ENCODE data around the gene RAB3C.
A peak's percentile ranks its signal among the peaks of the same experiment; 100 is the strongest.
"Not testable (repeated sequence)": the region's sequence is repeated elsewhere in the genome, so short reads cannot be mapped to it uniquely, and the experiment has no call there.

The RAB3C gene, protein sequence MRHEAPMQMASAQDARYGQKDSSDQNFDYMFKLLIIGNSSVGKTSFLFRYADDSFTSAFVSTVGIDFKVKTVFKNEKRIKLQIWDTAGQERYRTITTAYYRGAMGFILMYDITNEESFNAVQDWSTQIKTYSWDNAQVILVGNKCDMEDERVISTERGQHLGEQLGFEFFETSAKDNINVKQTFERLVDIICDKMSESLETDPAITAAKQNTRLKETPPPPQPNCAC

DNA sequence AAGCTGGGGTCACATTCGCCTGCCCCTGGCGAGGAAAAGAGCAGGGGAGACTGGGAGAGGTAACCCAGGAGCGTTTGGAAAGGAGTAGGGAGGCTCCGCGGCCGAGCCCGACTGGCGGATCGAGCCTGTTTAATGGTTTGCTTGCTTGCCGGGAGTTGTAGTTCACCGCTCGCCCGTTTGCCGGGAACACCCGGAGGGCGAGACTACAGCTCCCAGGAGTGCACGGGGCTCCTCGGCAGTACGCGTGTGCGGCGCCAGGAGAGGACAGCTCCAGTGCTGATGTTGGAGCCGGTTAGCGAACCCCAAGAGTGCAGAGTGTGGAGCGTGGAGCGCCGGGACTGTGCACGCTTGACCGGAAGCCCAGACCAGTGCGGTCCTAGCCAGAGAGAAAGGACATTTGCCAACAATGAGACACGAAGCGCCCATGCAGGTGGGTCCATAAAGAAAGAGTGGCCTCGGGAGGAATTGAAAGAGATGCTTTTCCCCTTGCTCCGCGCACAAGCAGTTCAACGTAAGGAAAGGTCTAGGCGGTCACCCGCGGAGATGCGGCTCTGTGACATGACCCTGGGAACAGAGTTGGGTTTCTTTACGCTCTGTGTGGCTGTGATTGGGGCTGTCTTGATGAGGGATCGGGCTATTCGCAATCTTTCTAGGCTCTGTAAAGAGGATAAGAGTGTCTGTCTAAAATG, at the start of gene RAB3C:
RAB3C (plus strand) TSS at position 273 of the 689 bp plus-strand sequence; CDS start at position 407, 134 bp downstream.
- DNase-seq (ENCODE audit: extremely low spot score, insufficient read length, low read depth) (peak; percentile 59), FAIRE-seq (peak; percentile 93)

DNA sequence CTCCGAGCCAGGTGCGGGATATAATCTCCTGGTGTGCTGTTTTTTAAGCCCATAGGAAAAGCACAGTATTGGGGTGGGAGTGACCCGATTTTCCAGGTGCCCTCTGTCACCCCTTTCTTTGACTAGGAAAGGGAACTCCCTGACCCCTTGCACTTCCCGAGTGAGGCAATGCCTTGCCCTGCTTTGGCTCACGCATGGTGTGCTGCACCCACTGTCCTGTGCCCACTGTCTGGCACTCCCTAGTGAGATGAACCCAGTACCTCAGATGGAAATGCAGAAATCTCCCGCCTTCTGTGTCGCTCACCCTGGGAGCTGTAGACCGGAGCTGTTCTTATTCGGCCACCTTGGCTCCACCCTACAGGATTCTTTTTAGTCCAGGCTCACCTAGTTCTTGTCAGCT, 40.9 kb upstream of the RAB3C start:
- not testable (repeated sequence) for DNase-seq (ENCODE audit: extremely low spot score, insufficient read length, low read depth); FAIRE-seq

DNA sequence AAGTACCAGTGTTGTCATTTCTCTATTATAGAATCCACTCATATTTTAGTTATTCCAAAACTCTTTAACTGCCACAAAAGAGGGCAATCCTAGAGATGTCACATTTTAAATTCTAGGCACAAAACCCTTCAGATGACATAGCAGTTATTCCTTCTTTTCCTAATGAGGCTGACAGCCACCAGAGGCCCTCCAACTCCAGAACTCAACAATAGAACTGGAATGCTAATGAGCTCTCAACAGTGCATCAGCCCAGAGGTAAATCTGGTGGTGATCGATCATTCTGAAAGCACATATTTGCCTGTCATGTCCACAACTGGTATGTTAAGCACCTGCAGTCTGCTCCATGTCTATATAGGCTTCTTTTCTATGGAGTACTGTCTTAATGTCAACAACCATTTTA, 40.2 kb upstream of the RAB3C start:
- no peak for FAIRE-seq
- no peak for DNase-seq (ENCODE audit: extremely low spot score, insufficient read length, low read depth)

DNA sequence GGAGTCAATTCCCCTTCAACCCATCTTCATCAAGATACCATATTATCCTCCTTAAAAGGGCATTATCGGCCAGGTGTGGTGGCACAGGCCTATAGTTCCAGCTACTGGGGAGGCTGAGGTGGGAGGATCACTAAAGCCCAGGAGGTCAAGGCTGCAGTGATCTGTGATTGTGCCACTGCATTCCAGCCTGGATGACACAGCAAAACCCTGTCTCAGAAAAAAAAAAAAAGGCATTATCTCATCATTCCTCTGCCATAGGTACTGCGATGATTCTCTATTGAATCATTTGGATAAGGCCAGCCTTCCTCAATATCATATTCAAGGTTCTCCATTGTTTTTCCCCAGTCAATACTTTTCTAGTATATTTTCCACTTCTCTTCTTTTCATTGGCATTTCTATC, 39.2 kb upstream of the RAB3C start:
- DNase-seq (ENCODE audit: extremely low spot score, insufficient read length, low read depth) = no peak
- FAIRE-seq = no peak

DNA sequence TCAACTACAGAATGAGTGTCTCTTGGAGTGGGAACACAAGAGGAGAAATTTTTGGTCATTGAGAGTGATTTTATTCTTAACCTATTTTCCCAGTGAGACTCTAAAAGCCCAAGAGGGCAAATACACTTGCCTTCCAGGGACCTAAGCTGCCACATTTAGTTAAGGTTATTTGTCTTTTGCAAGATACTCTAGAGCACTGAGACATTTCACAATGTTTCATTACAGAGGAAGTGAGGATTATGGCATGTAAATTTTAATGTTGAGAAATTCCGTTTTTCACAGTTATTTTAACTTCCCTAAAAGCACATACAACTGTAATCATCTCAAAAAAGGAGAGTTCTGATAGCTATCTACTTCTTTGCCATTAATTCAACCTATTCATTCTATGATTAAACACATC, 38.7 kb upstream of the RAB3C start:
- DNase-seq (ENCODE audit: extremely low spot score, insufficient read length, low read depth) (no peak), FAIRE-seq (no peak)

DNA sequence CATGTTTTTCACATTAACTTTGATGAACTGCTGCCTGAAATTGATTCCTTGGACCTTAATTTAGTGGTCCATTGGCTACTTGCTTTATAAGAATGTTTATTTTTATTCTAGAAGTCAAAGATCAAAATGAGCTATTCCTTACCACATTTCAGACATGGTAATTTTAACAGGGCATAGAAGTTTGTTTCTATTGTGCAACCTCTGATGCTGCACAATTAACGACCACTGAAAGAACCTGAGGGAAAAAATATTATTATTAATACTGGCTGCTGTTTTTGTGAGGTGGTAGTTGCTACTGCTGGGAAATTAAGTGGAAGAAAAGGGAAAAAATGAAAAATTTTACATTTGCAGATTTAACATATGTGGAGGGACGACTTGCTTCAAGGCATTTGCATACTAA, 37.9 kb upstream of the RAB3C start:
- FAIRE-seq (no peak), DNase-seq (ENCODE audit: extremely low spot score, insufficient read length, low read depth) (no peak)

DNA sequence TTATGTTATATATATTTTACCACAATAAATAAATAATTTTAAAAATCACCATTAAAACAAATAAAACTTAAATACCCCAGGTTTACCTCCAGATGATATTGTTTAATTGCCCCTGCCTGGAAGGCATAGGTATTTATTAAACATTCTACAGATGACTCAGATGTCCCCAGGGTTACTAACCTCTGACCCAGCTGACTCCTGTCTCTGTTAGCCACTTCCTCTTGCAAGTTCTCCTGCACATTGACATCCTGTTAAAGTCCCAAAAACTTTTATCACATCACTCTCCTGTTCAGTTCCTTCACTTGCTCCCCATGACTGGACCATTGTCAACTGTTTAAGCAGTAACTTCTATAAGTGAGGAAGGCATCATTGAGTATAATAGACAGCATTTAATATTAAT, 37.0 kb upstream of the RAB3C start:
- DNase-seq (ENCODE audit: extremely low spot score, insufficient read length, low read depth) = peak; percentile 25
- peak; percentile 79 for FAIRE-seq

DNA sequence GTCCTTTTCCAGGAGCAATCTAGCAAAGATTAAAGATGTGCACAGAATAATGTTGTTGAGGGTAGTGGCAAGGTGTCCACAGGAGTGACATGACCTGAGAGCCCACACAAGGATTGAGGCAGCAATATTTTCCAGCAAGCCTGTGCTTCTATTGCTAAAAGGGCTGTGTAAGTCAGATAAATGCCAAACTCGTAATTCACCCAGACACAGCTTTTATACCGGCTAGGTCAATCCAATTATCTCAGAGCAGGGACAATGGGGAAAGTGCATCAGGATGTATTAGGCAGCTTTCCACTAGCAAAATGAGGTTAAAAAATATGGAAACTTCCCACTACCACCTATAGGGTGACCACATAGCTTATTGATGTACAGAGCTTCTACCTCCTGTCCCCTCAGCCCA, 34.8 kb upstream of the RAB3C start:
- DNase-seq (ENCODE audit: extremely low spot score, insufficient read length, low read depth) = no peak

DNA sequence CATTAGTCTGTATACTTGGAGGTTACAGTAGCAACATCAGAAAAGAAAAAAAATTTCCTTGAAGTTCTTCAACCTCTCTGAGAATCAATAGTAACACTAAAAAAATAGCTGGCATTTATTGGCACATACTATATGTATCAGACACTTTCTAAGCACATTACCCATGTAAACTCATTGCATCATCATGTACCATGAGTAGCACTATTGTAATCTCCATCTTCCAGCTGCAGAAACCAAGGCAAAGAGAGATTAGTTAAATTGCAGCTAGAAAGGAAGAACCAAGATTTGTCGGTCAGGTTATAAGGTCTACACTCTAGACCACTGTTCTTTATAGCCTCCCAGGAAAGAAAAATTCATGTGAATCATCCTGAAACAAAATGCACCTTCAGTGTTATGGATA, 31.4 kb upstream of the RAB3C start:
- DNase-seq (ENCODE audit: extremely low spot score, insufficient read length, low read depth) = no peak
- no peak for FAIRE-seq

More for the DNA sequence above, 34.8 kb upstream of the RAB3C start:
- no peak for FAIRE-seq

DNA sequence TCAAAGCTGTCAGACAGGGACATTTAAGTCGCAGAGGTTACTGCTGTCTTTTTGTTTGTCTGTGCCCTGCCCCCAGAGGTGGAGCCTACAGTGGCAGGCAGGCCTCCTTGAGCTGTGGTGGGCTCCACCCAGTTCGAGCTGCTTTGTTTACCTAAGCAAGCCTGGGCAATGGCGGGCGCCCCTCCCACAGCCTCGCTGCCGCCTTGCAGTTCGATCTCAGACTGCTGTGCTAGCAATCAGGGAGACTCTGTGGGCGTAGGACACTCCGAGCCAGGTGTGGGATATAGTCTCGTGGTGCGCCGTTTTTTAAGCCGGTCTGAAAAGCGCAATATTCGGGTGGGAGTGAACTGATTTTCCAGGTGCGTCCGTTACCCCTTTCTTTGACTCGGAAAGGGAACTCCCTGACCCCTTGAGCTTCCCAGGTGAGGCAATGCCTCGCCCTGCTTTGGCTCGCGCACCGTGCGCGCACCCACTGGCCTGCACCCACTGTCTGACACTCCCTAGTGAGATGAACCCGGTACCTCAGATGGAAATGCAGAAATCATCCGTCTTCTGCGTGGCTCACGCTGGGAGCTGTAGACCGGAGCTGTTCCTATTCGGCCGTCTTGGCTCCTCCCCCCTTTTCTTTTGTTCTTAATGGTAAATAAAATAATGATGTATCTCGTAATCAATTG, 25.1 kb upstream of the RAB3C start:
- not testable (repeated sequence) for FAIRE-seq; DNase-seq (ENCODE audit: extremely low spot score, insufficient read length, low read depth)

DNA sequence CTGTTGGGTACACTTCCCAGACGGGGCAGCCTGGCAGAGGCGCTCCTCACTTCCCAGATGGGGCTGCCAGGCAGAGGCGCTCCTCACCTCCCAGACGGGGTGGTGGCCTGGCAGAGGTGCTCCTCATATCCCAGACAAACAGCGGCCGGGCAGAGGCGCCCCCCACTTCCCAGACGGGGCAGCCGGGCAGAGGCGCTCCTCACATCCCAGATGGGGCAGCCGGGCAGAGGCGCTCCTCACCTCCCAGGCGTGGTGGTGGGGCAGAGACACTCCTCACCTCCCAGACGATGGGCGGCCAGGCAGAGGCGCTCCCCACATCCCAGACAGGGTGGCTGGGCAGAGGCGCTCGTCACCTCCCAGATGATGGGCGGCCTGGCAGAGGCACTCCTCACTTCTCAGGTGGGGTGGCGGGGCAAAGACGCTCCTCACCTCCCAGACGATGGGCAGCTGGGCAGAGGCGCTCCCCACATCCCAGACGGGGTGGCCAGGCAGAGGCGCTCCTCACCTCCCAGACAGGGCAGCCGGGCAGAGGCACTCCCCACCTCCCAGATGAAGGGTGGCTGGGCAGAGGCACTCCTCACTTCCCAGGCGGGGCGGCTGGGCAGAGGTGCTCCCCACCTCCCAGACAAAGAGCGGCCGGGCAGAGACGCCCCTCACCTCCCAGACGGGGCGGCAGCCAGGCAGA, 19.7 kb upstream of the RAB3C start:
- not testable (repeated sequence) for DNase-seq (ENCODE audit: extremely low spot score, insufficient read length, low read depth); FAIRE-seq

DNA sequence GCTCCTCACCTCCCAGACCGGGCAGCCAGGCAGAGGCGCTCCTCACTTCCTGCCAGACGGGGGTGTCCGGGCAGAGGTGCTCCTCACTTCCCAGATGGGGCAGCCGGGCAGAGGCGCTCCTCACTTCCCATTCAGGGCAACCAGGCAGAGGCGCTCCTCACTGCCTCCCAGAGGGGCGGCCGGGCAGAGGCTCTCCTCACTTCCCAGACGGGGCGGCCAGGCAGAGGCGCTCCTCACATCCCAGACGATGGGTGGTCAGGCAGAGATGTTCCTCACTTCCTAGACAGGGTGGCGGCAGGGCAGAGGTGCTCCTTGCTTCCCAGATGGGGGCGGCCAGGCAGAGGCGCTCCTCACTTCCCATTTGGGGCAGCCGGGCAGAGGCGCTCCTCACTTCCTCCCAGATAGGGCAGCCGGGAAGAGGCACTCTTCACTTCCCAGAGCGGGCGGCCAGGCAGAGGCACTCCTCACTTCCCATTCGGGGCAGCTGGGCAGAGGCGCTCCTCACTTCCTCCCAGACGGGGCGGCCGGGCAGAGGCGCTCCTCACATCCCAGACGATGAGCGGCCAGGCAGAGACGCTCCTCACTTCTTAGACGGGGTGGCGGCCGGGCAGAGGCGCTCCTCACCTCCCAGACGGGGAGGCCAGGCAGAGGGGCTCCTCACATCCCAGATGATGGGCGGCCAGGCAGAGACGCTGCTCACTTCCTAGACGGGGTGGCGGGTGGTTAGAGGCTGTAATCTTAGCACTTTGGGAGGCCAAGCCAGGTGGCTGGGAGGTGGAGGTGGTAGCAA, 18.6 kb upstream of the RAB3C start:
- not testable (repeated sequence) for FAIRE-seq

DNA sequence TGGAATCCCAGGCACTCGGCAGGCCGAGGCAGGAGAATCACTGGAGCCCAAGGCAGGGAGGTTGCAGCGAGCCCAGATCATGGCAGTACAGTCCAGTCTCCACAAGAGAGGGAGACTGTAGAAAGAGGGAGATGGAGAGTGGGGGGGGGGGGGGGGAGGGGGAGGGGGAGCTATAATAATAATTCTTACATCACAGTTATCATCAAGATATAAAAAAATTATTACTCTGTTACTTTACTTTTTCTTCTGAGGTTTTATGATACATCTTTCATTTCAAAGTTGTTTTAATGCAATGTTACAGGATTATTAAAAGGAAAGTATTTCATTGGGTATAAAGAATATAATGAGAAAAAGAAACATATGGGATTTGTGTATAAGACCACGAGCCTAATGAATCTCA, 17.8 kb upstream of the RAB3C start:
- no peak for FAIRE-seq
- no peak for DNase-seq (ENCODE audit: extremely low spot score, insufficient read length, low read depth)

More for the DNA sequence above, 18.6 kb upstream of the RAB3C start:
- not testable (repeated sequence) for DNase-seq (ENCODE audit: extremely low spot score, insufficient read length, low read depth)

DNA sequence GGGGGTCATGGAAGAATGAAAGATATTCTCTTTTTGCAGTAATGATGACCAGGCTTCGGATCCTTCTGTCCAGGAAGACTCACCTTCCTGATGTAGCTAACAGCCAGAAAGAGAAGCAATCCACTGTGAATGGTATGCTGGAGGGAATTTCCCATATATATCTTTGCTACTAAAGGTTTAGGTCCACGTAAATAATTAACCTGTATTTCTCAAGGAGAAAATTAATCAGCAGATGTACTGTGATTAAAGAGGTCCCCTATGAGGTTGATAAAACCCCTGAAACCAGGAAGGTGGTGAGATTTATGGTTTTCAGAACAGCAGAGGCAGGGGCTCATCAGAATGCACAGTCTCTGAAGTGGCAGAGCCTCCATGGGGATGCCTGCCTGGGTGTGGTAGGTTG, 11.4 kb upstream of the RAB3C start:
- FAIRE-seq (no peak), DNase-seq (ENCODE audit: extremely low spot score, insufficient read length, low read depth) (no peak)

DNA sequence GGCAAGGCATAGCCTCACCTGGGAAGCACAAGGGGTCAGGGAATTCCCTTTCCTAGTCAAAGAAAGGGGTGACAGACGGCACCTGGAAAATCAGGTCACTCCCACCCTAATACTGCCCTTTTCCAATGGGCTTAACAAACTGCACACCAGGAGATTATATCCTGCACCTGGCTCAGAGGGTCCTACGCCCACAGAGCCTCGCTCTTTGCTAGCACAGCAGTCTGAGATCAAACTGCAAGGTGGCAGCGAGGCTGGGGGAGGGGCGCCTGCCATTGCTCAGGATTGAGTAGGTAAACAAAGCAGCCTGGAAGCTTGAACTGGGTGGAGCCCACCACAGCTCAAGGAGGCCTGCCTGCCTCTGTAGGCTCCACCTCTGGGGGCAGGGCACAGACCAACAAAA, 9.9 kb upstream of the RAB3C start:
- DNase-seq (ENCODE audit: extremely low spot score, insufficient read length, low read depth); FAIRE-seq: not testable (repeated sequence)

DNA sequence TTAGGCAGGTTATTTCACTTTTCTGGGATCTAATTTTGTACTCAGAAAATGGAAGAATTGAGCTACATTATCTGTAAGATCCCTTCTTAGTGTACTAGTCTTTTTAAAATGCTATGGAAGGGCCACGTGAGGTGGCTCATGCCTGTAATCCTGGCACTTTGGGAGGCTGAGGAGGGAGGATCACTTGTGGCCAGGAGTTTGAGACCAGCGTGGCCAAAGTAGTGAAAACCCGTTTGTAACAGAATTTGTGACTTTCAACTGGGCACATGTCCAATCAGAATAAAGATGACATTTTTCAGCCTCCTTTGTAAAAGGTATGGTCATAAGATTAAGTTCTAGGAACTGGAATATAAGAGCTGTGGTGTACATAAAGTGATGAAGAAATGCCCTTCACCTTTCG, 3.1 kb upstream of the RAB3C start:
- FAIRE-seq (no peak), DNase-seq (ENCODE audit: extremely low spot score, insufficient read length, low read depth) (no peak)

DNA sequence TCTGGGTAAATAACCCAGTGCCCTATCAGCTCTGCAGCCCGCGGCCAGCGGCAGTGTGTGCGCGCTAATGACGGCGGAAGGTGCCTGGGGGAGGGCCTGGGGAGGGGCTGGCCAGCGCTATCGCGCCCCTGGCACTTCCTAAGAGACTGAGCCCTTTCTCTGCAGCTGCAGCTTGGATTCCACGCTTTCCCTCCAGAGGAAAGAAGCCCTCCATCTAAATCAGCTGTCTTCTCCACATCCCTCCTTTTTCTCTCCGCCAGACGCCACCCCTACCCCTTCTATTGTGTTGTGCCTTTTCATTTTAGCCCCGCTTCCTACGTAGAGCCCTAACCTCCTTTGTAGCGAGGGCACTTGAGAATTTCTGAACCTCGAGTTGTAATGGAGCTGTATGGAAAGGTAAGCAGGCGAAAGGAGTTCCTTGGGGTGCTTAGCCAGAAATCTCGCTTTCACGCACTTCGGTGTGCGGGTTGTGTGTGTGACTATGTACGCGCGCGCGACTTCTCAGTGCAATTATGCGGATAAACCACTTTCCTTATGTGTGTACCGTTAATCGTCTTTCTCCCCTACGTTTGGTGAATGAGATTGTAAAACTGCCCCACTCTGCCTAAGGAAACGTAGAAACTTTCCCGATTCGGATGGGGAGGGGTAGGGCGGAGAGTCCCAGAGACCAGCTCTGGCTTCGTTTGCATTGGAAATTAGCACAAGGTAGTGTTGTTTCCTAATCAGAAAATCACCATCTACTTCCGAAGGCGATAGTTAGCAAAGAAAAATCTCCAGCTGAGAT, 664 bp upstream of the RAB3C start:
- DNase-seq (ENCODE audit: extremely low spot score, insufficient read length, low read depth) = no peak
- FAIRE-seq = no peak

DNA sequence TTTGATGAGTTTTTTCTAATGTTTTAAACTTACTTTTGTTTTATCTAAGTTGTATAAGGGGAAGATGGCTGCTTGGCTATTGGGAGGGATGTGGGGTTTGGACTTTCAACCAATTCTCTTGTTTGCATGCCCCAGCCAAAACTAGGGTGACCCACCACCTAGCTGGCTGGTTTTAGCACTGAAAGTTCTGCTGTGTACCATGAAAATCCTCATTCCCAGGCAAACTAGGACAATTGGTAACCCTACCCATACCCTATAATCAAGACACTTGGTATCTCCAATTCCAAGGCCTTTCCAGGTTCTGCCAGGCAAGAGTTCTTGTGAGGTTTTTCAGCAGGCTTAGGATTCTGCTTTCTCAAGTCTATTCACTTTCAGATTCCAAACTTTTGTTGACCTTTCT, 13.1 kb downstream of the RAB3C start:
- DNase-seq (ENCODE audit: extremely low spot score, insufficient read length, low read depth) (no peak), FAIRE-seq (no peak)

DNA sequence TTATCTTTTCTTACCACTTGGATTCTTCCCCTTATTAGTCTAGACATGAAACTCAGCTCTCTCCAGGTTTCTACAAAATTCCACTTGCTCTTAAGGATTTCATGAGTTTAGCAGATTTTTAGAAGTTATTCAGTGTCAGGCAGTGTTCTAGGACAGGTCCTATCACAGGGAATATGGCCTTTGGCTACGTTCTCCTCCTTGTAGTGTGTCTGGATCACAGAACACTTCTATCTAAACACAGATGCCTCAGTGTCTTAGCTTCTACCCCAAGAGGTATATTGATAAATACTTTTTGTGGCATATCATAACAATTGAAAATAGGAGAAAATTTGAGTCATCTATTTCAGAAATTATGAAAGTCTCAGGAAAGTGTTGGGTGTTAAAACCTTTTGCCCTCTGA, 15.6 kb downstream of the RAB3C start:
- DNase-seq (ENCODE audit: extremely low spot score, insufficient read length, low read depth) (no peak), FAIRE-seq (no peak)
